Neutrophil (primary cell): ENCODE measurements around the gene TBC1D22A.
A peak's percentile ranks its signal among the peaks of the same experiment; 100 is the strongest.

ENCODE experiments used
- H3K27ac ChIP-seq: fragments of 200-600 bp; sonication (generic); 2 replicates; pipeline ENCODE4 v1.5.1; 2016; ENCODE audit warnings: mild to moderate bottlenecking, moderate library complexity
- H3K27me3 ChIP-seq: fragments of 200-600 bp; sonication (generic); 2 replicates; pipeline ENCODE4 v1.6.0; 2016; ENCODE audit warnings: mild to moderate bottlenecking
- H3K36me3 ChIP-seq: fragments of 200-600 bp; sonication (generic); 2 replicates; pipeline ENCODE4 v1.5.1; 2017
- H3K4me1 ChIP-seq, 2 experiments: fragments of 200-600 bp in 1 of 2; sonication (generic) in 1 of 2; 1 replicate in 1 of 2; 2 replicates in 1 of 2; pipeline versions ENCODE4 v1.5.1 to v1.6.1; 2013 to 2016; ENCODE audit warnings: low read depth in 1 of 2, low read length in 1 of 2, mild to moderate bottlenecking in 1 of 2, moderate library complexity in 1 of 2; ENCODE audit not compliant: control insufficient read depth in 1 of 2, insufficient read depth in 1 of 2
- H3K4me3 ChIP-seq, 2 experiments: fragments of 200-600 bp in 1 of 2; sonication (generic) in 1 of 2; 1 replicate in 1 of 2; 2 replicates in 1 of 2; pipeline ENCODE4 v1.5.1; 2013 to 2016; ENCODE audit warnings: low read depth in 1 of 2, low read length in 1 of 2, mild to moderate bottlenecking in 1 of 2, moderate library complexity in 1 of 2
- H3K9me3 ChIP-seq: fragments of 200-600 bp; sonication (generic); 2 replicates; pipeline ENCODE4 v1.5.1; 2016
- TF ChIP-seq, protein P1 (sequence below): fragments of 200-600 bp; sonication (generic); IDR thresholded peaks from 2 replicates; pipeline ENCODE4 v1.5.1; 2016; ENCODE audit warnings: antibody characterized with exemption

The TBC1D22A gene

GRCh38 chr22:46941968-46942798 lies 179.7 kb downstream of the TBC1D22A start:
- peaks cover 10% of the 10 kb centered on the region for H3K36me3 ChIP-seq
- TF ChIP-seq, protein P1, sequence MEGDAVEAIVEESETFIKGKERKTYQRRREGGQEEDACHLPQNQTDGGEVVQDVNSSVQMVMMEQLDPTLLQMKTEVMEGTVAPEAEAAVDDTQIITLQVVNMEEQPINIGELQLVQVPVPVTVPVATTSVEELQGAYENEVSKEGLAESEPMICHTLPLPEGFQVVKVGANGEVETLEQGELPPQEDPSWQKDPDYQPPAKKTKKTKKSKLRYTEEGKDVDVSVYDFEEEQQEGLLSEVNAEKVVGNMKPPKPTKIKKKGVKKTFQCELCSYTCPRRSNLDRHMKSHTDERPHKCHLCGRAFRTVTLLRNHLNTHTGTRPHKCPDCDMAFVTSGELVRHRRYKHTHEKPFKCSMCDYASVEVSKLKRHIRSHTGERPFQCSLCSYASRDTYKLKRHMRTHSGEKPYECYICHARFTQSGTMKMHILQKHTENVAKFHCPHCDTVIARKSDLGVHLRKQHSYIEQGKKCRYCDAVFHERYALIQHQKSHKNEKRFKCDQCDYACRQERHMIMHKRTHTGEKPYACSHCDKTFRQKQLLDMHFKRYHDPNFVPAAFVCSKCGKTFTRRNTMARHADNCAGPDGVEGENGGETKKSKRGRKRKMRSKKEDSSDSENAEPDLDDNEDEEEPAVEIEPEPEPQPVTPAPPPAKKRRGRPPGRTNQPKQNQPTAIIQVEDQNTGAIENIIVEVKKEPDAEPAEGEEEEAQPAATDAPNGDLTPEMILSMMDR, result no peak
- peak overlapping the region; percentile 9 to 16 for H3K4me3 ChIP-seq
- peak overlapping the region; percentile 83 for H3K27ac ChIP-seq
- peaks cover 20 to 26% of the 10 kb centered on the region in 2 experiments for H3K4me1 ChIP-seq
- H3K27me3 ChIP-seq, result no peaks in the 10 kb centered on the region
- H3K9me3 ChIP-seq, result no peaks in the 10 kb centered on the region

GRCh38 chr22:46942799-46943785 lies 180.6 kb downstream of the TBC1D22A start:
- Histone ChIP-seq H3K4me3 (peak overlapping the region; percentile 9 to 16), H3K27me3 (no peaks in the 10 kb centered on the region), H3K27ac (peak overlapping the region; percentile 83), H3K9me3 (no peaks in the 10 kb centered on the region), H3K4me1 (peaks cover 20 to 26% of the 10 kb centered on the region in 2 experiments), H3K36me3 (peaks cover 10% of the 10 kb centered on the region)
- TF ChIP-seq, protein P1, result no peak

GRCh38 chr22:46945481-46945880 lies 183.0 kb downstream of the TBC1D22A start:
- Histone ChIP-seq H3K4me1 (peaks cover 20 to 26% of the 10 kb centered on the region in 2 experiments), H3K27ac (no peak overlapping the region), H3K4me3 (no peak overlapping the region), H3K27me3 (no peaks in the 10 kb centered on the region), H3K36me3 (peaks cover 11% of the 10 kb centered on the region), H3K9me3 (no peaks in the 10 kb centered on the region)
- TF ChIP-seq, protein P1, result no peak

DNA sequence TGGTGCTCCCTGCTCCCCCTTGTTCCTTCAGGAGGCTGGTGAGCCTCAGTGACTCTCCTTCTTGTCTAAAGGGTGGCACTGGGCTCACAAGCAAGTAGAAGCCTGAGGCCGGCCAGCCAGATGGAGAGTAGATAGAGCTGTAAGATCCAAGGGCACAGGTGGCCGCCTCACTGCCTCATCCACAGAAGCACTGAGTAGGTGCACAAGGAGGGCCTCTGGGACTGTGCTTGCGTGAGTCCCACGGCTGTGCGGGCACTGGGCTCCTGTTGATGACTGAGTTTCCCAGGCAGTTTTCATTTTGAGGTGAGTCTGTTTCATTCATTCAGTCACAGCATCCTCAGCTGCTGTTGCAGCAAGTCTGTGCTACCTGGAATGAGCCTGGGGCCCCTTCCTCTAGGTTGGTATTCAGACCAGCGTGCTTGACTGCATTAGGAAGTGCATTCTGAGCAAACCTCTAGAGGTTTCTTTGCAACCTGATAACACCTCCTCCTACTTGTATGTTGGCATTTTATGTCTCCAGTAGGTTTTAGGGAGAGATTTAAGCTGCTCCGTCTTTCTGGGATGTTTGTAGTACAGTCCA lies 184.0 kb downstream of the TBC1D22A start:
- Histone ChIP-seq H3K4me3 (no peak overlapping the region), H3K36me3 (peaks cover 13% of the 10 kb centered on the region), H3K4me1 (peaks cover 20 to 24% of the 10 kb centered on the region in 2 experiments), H3K9me3 (no peaks in the 10 kb centered on the region), H3K27me3 (no peaks in the 10 kb centered on the region), H3K27ac (no peak overlapping the region)
- TF ChIP-seq, protein P1, result no peak

GRCh38 chr22:46947516-46948257 lies 185.2 kb downstream of the TBC1D22A start:
- no peaks in the 10 kb centered on the region for H3K9me3 ChIP-seq
- H3K4me1 ChIP-seq, result peaks cover 11 to 12% of the 10 kb centered on the region in 2 experiments
- TF ChIP-seq, protein P1, result no peak
- H3K27me3 ChIP-seq, result no peaks in the 10 kb centered on the region
- H3K4me3 ChIP-seq, result no peak overlapping the region
- no peak overlapping the region for H3K27ac ChIP-seq
- H3K36me3 ChIP-seq, result peaks cover 18% of the 10 kb centered on the region
